Measurements from ENCODE around the gene SECISBP2. TPM values are rescaled to one million over a fixed set of nuclear protein-coding genes. Genes with fewer than 3 reads are reported as not detected.

SECISBP2 gene
- total and polyA plus RNA-seq, 4 donors: 14.2 to 37.7 (median 24.3) TPM

DNA sequence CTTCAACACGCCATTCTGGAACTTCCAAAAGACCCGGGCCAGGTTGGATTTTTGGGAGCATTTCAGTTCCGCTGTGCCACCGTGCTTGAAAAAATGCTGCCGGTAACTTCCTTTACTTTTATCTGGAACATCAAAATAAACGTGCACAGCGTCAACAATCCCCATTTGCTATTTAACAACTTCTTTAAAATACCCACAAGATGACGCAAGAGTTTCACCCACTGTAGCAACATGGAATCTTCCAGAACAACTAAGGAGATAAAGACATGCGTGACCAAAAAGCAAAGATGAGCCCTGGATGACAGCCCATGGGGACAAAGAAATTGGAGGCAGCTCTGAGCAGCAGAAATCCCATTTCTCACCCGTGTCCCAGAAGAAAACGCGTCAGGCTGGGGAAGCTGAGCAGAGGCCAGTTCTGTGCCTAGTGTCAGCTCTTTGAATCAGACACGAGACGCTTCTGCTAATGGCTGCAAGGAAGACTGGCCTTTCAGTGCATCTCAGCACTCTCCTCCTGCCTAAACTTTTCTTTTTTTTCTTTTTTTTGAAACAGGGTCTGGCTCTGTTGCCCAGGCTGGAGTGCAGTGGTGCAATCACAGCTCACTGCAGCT lies 61.3 kb downstream of the SECISBP2 start:
- TF ChIP-seq CTCF (IDR thresholded peaks at IDR 0.05; ENCODE audit: low read depth, low read length, missing input control) (no peak), NR2F2 (IDR thresholded peaks at IDR 0.05) (no peak), FOXA1 (IDR thresholded peaks at IDR 0.05) (no peak), RAD21 (IDR thresholded peaks at IDR 0.05) (no peak), TAF1 (conservative IDR thresholded peaks at IDR 0.05) (no peak), HNF4G (IDR thresholded peaks at IDR 0.05) (no peak), EGR1 (IDR thresholded peaks at IDR 0.05; ENCODE audit: low read depth in 2 of 2) (no peak), FOXA2 (IDR thresholded peaks at IDR 0.05) (no peak), HNF4A (conservative IDR thresholded peaks at IDR 0.05) (no peak), JUND (IDR thresholded peaks at IDR 0.05) (no peak), RXRA (IDR thresholded peaks at IDR 0.05) (no peak)
- TF ChIP-seq, protein P1, sequence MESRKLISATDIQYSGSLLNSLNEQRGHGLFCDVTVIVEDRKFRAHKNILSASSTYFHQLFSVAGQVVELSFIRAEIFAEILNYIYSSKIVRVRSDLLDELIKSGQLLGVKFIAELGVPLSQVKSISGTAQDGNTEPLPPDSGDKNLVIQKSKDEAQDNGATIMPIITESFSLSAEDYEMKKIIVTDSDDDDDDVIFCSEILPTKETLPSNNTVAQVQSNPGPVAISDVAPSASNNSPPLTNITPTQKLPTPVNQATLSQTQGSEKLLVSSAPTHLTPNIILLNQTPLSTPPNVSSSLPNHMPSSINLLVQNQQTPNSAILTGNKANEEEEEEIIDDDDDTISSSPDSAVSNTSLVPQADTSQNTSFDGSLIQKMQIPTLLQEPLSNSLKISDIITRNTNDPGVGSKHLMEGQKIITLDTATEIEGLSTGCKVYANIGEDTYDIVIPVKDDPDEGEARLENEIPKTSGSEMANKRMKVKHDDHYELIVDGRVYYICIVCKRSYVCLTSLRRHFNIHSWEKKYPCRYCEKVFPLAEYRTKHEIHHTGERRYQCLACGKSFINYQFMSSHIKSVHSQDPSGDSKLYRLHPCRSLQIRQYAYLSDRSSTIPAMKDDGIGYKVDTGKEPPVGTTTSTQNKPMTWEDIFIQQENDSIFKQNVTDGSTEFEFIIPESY (IDR thresholded peaks at IDR 0.05): no peak
- TF ChIP-seq, protein P2, sequence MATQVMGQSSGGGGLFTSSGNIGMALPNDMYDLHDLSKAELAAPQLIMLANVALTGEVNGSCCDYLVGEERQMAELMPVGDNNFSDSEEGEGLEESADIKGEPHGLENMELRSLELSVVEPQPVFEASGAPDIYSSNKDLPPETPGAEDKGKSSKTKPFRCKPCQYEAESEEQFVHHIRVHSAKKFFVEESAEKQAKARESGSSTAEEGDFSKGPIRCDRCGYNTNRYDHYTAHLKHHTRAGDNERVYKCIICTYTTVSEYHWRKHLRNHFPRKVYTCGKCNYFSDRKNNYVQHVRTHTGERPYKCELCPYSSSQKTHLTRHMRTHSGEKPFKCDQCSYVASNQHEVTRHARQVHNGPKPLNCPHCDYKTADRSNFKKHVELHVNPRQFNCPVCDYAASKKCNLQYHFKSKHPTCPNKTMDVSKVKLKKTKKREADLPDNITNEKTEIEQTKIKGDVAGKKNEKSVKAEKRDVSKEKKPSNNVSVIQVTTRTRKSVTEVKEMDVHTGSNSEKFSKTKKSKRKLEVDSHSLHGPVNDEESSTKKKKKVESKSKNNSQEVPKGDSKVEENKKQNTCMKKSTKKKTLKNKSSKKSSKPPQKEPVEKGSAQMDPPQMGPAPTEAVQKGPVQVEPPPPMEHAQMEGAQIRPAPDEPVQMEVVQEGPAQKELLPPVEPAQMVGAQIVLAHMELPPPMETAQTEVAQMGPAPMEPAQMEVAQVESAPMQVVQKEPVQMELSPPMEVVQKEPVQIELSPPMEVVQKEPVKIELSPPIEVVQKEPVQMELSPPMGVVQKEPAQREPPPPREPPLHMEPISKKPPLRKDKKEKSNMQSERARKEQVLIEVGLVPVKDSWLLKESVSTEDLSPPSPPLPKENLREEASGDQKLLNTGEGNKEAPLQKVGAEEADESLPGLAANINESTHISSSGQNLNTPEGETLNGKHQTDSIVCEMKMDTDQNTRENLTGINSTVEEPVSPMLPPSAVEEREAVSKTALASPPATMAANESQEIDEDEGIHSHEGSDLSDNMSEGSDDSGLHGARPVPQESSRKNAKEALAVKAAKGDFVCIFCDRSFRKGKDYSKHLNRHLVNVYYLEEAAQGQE (IDR thresholded peaks at IDR 0.05): no peak
- TF ChIP-seq, protein P3, sequence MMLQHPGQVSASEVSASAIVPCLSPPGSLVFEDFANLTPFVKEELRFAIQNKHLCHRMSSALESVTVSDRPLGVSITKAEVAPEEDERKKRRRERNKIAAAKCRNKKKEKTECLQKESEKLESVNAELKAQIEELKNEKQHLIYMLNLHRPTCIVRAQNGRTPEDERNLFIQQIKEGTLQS (IDR thresholded peaks at IDR 0.05): no peak
- Histone ChIP-seq H3K4me3 (ENCODE audit: low read depth in 1 of 3, low read length in 3 of 3) (no peak overlapping the region), H3K27ac (ENCODE audit: low read depth in 1 of 2, low read length in 2 of 2) (no peak overlapping the region), H3K4me1 (ENCODE audit: control insufficient read depth in 4 of 4, insufficient read depth in 4 of 4, low read length in 3 of 4) (no peaks in the 10 kb centered on the region), H3K27me3 (ENCODE audit: control insufficient read depth in 4 of 4, insufficient read depth in 4 of 4, low read length in 3 of 4) (no peaks in the 10 kb centered on the region), H3K9me3 (ENCODE audit: control insufficient read depth in 4 of 4, low read length in 3 of 4) (no peaks in the 10 kb centered on the region), H3K9ac (ENCODE audit: low read depth in 1 of 2, low read length in 2 of 2) (no peak overlapping the region), H3K36me3 (ENCODE audit: control insufficient read depth in 4 of 4, insufficient read depth in 3 of 4, low read depth in 1 of 4, low read length in 3 of 4) (peaks cover 0 to 3% (median 0%) of the 10 kb centered on the region in 4 donors)
- 86% methylated on average over 14 of the region's 14 CpGs for WGBS
- no peak for DNase-seq (ENCODE audit: low spot score)

Data from liver (tissue), 9 donors.